Suprapubic skin (tissue), 3 donors: ENCODE measurements around the gene IL2RA.

Source experiments
- CTCF ChIP-seq, 2 donors: fragments of 200-600 bp in 1 of 2; fragments of 450-650 bp in 1 of 2; sonication (generic) in 1 of 2; IDR thresholded peaks; one replicate each; pipeline ENCODE4 v1.5.1; 2016 to 2019; ENCODE audit warnings: antibody characterized with exemption in 2 of 2, mild to moderate bottlenecking in 1 of 2, moderate library complexity in 1 of 2
- POLR2A ChIP-seq, 2 donors: fragments of 450-650 bp; IDR thresholded peaks; one replicate each; pipeline ENCODE4 v1.6.1; 2017; ENCODE audit warnings: antibody characterized with exemption in 2 of 2, mild to moderate bottlenecking in 2 of 2, moderate library complexity in 2 of 2

GRCh38 chr10:6080417-6080973 is 18.3 kb upstream of the IL2RA start:
- no peak for TF ChIP-seq CTCF (IDR thresholded peaks at IDR 0.05)
- TF ChIP-seq POLR2A (IDR thresholded peaks at IDR 0.05), result no peak
